HG03135 (cell line): ENCODE data around the gene IL17A.

ENCODE experiments used
- ATAC-seq: cut with Tn5 transposase; IDR thresholded peaks from one replicate; pipeline ENCODE4 v1.9.1; 2021; ENCODE audit warnings: mild to moderate bottlenecking, moderate library complexity; ENCODE audit not compliant: unreplicated experiment

The IL17A gene

DNA sequence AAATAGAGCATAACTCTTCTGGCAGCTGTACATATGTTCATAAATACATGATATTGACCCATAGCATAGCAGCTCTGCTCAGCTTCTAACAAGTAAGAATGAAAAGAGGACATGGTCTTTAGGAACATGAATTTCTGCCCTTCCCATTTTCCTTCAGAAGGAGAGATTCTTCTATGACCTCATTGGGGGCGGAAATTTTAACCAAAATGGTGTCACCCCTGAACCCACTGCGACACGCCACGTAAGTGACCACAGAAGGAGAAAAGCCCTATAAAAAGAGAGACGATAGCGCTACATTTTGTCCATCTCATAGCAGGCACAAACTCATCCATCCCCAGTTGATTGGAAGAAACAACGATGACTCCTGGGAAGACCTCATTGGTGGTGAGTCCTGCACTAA lies at the start of gene IL17A:
Gene IL17A, plus strand, starts transcription at position 301 of the 400 bp plus-strand sequence. Its CDS starts 57 bp downstream, at position 358.
- ATAC-seq: no peak

DNA sequence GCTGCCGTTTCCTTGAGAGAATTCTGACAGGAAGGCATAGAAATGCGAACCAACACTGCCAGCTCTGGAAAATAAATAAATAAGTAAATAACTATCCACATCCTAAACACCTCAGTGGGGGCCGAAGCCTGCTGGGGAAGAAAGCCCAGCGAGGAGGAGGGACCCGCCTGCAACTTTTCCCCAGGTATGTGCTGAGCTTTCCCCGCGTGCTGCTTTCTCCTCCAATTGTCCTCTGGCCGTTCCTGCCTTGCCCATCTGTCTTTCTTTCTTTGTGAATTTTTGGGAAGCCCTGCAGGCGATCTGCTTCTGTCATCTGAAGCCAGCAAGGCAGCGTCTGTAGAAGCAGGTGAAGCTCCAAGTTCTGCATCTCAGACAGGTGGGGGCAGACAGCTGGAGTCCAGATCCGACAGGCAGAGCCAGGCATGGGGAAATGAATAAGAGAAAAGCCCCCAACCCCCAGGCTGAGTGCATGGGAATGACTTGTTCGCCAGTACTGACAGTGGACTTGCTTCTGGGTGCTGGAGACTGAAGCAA lies 49.2 kb upstream of the IL17A start:
- ATAC-seq: no peak

GRCh38 chr6:52138284-52138683 lies 47.9 kb upstream of the IL17A start:
- ATAC-seq: no peak

DNA sequence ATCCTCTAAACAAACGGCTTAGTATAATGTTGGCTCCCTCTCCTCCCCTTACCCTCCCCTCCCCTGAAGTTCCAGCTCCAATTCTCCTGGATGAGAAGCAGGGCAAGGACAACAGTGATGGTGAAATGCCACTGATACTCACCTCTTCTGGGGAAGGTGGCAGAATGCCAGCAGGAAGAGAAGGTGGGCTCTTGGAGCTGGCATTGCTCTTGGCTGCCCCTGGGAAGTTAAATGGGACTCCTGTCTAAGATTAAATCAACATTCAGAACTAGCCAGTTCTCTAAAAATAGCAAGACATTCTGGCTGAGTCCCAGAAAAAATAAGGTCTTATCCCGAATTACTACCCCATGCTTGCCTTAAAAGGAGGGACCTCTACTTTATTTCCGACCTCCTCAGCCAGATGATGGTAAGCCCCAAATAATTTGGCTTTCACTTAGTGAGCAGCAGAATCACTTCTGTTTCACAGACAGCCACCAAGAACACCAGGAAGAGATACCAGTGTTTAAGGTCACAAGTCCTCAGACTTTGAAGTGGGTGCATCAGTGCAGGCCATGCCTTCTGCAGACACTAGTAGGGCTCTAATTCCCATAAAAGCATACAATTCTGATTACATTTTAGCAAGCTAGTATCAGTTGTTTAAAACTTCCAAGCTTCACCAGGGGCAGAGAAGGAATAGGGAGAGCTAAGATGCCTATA lies 46.0 kb upstream of the IL17A start:
- ATAC-seq: no peak

- ATAC-seq: no peak
These were observed 44.6 kb upstream of the IL17A start for GRCh38 chr6:52141596-52141995.

- ATAC-seq: no peak
These were observed 43.6 kb upstream of the IL17A start for GRCh38 chr6:52142556-52142955.

- no peak for ATAC-seq
These were observed 42.6 kb upstream of the IL17A start for GRCh38 chr6:52143551-52143950.

GRCh38 chr6:52144196-52145076 lies 41.7 kb upstream of the IL17A start:
- ATAC-seq: no peak

DNA sequence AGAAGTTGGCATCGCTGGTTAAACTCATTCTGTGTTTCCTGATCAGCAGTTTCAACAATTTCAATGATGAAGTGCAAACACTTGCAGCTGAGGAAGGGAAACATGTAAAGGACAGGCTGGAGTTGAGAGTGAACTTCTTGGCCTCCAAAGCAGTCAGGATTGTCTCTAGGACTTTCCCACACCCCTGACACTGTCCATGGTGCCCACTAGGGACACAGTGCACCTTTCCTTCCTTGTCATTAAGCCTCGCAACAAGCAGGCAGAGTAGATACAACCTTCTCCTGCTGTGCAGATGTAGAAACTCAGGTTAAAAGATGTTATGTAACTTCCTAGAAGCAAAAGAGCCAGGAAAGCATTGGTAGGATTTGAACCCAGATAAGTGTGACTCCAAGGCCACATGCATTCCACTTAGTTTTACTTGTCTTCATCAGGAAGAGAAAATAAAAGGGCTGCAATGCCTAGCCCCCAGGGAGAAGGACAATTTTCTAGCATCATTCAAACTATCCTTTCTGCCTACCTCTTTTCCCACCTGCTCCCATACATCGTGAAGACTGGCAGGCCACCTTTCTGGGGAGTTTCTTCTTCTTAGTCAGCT lies 39.2 kb upstream of the IL17A start:
- no peak for ATAC-seq

- ATAC-seq: no peak
These were observed 37.1 kb upstream of the IL17A start for GRCh38 chr6:52149076-52149475.

DNA sequence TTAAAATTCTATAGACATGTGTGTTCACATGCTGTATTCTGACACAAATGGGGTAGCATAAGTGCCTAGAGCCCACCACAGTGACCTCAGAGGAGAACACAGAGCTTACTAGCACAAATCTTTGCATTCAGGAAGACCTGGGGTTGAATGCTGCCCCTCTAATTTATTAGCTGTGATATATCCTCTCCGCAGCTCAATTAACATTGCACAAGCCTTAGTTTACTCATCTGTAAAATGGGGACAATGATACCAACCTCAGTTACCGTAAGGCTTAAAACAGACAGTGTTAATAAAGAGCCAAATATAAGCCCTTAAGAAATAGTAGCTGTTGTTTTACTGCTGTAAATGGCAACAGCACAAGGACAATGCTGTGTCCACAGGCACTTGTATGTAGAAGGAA lies 36.2 kb upstream of the IL17A start:
- ATAC-seq: no peak

DNA sequence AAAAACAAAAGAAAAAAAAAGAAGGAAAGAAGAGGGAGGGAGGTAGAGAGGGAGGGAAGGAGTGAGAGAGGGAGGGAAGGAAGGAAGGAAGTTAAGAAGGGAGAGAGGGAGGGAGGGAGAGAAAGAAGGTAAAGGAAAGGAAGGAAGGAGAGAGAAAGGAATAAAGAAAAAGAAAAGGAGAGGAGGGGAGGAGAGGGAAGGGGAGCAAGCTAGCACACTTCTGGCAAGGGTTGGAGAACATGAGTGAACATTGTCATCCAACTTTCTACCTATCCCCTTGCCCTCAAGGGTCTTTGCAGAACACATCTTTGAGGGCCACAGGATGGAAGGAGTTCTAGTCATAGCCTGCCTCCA lies 34.1 kb upstream of the IL17A start:
- no peak for ATAC-seq

GRCh38 chr6:52152711-52153160 lies 33.4 kb upstream of the IL17A start:
- ATAC-seq: no peak

GRCh38 chr6:52154381-52154780 lies 31.8 kb upstream of the IL17A start:
- no peak for ATAC-seq

DNA sequence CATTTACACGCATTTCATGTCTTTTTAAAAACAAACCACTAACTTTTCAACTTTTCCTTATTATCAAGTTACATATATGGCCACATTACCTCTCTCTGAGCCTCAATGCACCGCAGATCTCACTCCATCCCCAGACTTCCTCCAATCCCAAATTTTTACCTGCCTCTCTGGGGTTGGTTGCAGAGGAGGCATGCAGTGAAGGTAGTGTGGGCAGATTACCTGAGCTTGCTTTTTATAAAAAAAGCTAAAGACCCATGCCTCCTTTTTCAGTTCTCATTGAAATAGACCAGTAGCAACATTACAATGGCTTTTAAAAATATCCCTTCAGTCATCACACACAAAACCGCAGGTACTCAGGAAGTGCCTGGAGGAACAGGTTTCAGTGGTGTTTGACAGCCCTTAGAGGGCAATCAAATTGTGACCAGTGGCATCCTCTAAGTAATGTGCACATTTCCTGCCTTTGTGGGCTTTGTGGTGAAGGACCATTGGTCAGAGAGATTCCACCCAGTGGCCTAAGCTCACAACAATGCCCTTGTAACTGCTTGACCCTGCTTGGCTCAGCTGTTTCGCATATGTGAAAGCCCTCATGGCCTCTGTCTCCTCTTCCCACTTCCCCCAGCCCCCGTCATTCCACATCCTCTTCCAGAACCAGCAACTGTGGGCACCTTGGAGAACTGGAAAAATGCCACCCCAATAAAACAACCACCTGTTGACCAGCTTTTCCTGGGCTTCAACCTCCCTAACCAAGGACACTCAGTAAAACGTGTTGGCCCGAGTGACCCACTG lies 30.2 kb upstream of the IL17A start:
- ATAC-seq: peak; percentile 85

GRCh38 chr6:52157301-52157941 lies 28.8 kb upstream of the IL17A start:
- ATAC-seq: peak; percentile 62

DNA sequence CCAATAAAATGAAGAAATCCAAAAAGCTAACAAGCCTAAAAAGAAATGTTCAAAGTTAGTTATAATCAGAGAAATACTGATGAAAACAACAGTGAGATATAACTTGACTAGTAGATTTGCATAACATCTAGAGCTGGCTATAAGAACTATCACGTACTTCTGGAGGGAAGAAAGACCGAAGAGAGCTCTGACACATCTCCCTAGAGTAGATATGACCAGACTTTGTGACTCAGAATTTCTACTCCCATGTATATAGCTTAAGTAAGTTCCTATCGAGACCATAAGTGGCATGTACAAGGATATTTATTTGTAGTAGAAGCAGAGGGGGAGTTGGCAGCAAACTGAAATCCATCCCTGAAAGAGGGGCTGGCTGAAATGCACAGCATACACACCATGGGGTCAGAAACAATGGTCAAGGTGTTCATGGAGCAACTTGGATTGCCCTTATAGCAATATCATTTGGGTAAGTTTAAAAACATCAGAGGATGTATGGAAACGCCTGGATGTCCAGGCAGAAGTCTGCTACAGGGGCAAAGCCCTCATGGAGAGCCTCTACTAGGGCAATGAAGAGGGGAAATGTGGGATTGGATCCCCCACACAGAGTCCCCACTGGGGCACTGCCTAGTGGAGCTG lies 25.6 kb upstream of the IL17A start:
- no peak for ATAC-seq

GRCh38 chr6:52161689-52162438 lies 24.3 kb upstream of the IL17A start:
- no peak for ATAC-seq
